RCC 7860 (cell line): ENCODE data around the gene BCL3.
A peak's percentile ranks its signal among the peaks of the same experiment; 100 is the strongest.
"Not testable (repeated sequence)": the region's sequence is repeated elsewhere in the genome, so short reads cannot be mapped to it uniquely, and the experiment has no call there.

ENCODE experiments used
- DNase-seq: peaks from one replicate; pipeline ENCODE4 v3.0.0-alpha.2; 2015; ENCODE audit warnings: low spot score
- FAIRE-seq: peaks from 2 replicates; lab custom pipeline; 2012; peaks lifted over from hg19 to GRCh38; lab: Jason Lieb, UNC

The BCL3 gene

DNA sequence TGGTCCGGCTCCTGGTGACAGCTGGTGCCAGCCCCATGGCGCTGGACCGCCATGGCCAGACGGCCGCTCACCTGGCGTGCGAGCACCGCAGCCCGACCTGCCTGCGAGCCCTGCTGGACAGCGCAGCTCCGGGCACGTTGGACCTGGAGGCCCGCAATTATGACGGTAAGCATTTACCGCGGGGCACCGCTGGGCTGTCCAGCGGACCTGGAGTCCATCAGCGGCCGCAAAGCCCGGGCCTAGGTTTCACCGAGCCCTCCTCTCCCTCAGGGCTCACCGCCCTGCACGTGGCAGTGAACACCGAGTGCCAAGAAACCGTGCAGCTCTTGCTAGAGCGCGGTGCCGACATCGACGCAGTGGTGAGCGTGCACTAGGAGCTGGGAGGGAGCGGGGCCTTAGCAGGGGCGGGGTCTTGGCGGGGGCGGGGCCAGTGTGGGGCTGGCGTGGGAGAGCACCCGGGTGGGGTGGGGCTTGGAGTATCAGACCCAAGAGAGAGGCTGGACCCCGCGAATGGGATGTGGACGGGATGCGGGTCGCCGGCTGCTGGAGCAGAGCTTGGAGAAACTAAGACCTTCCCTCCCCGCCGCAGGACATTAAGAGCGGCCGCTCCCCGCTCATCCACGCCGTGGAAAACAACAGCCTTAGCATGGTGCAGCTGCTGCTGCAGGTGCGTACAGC is 8.7 kb downstream of the BCL3 start:
- DNase-seq (no peak), FAIRE-seq (no peak)

DNA sequence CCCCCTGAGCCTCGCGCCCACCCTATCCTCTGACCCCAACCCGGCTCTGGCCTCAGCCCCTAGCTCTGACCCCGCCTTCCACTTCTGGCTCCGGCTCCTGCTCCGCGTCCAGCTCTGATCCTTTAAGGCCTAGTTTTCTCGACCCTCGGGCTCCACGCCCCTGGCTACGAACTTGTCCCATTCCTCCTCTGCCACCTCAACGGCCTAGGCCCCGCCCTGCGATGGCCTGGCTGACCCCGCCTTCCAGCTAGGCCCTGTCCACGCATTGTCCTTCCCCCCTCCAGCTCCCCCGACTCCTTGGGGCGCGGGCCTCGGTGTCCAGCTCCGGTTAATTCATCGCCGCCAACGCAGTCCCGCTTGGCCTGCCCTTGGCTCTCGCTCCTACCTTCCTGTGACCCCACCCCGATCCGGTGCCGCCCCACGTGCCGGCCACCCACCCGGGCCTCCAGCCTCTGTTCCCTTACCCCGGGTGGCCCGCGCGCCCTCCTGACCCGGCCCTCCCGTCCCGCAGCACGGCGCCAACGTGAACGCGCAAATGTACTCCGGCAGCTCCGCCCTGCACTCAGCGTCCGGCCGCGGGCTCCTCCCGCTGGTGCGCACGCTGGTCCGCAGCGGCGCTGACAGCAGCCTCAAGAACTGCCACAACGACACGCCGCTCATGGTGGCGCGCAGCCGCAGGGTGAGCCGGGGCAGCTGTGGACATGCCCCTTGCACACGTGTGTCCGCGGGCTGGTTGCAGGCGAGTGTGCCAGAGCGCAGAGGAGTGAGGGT is 9.4 kb downstream of the BCL3 start:
- DNase-seq (no peak), FAIRE-seq (no peak)

DNA sequence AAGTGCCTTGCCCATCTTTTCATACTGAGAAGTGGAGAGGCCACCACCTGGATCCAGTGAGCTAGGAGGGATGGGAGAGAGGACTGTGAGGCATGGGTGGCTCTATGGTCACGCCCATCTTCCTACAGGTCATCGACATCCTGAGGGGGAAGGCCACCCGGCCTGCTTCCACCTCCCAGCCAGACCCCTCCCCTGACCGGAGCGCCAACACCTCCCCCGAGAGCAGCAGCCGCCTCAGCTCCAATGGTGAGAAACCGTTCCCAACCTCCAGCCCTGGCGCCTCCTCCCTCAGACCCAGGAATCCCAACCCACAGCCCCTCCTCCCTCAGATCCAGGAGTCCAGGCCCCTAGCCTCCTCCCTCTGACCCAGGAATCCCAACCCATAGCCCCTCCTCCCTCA is 10.1 kb downstream of the BCL3 start:
- FAIRE-seq (no peak), DNase-seq (no peak)

DNA sequence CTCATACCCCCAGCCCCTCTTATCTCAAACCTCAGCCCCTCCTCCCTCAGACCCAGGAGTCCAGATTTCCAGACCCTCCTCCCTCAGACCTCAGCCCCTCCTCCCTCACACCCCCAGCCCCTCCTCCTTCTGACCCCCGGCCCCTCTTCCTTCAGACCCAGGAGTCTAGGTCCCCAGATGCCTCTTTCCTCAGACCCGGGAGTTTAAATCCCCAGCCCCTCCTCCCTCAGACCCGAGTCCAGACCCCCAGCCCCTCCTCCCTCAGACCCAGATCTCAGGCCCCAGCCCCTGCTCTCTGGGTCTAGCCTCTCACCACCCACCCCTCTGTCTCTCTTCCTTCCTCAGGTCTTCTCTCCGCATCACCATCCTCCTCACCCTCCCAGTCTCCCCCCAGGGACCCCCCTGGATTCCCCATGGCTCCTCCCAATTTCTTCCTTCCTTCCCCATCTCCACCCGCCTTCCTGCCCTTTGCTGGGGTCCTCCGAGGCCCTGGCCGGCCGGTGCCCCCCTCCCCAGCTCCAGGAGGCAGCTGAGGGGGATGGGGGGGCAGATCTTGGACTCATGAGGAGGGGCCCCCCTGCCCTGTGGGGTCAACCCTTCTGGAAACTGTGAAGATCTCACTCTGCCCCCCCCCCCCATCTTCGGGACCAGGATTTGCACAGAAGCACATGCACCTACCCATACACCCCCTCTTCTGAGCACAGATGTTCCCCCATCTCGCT is 10.7 kb downstream of the BCL3 start:
- DNase-seq (no peak), FAIRE-seq (no peak)

DNA sequence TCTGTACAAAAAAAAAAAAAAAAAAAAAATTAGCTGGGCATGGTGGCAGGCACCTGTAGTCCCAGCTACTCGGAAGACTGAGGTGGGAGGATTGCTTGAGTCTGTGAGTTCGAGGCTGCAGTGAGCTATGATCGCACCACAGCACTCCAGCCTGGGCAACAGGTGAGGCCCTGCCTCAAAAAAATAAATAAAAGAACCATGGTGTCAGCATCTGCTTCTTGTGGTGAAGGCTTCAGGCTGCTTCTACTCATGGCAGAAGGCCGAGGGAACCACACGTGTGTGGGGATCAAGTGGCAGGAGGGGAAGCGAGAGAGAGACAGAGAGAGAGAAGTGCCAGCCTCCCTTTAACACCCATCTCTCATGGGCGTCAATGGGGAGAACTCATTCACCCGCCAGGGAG is 13.5 kb downstream of the BCL3 start:
- FAIRE-seq = no peak
- DNase-seq = no peak

DNA sequence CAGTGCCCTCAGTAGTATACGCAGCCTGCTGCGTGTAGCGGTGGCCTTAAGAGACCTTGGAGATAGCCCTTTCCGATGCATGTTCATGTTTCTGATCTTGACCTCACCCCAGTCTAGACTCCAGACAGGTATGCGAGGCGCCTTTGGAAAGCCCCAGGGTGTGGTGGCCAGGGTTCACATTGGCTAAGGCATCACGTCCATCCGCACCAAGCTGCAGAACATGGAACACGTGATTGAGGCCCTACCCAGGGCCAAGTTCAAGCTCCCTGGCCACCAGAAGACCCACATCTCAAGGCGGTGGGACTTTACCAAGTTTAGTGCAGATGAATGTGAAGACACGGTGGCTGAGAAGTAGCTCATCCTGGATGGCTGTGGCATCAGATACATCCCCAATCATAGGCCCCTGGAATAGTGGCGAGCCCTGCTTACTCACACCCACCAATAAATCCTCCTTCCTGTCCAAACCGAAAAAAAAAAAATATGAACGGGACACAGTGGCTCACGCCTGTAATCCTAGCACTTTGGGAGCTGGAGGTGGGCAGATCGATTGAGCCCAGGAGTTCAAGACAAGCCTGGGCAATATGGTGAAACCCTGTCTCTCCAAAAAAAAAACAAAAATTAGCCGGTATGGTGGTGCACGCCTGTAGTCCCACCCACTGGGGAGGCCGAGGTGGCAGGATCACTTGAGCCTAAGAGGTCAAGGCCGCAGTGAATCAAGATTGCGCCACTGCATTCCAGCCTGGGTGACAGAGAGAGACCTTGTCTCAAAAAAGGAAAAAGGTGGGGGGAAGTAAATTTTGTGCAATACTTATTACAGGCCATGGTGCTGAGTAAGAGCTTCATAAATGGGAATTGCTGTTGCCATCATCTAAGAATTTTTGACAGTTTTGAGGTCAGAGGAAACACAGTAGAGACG is 16.8 kb downstream of the BCL3 start:
- DNase-seq (no peak), FAIRE-seq (no peak)

DNA sequence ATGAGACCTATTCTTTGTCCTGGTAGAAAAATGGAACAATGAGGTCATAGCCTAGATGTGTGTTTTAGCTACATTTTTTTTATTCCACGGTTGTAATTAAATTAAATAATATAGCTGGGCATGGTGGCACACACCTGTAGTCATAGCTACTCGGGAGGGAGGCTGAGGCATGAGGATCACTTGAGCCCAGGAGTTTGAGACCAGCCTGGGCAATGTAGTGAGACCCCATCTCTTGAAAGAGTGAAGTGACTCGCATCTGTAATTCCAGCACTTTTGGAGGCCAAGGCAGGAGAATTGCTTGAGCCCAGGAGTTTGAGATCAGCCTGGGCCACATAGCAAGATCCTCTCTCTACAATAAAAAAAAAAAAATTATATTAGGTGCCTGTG is 17.4 kb downstream of the BCL3 start:
- DNase-seq = no peak
- FAIRE-seq = no peak

DNA sequence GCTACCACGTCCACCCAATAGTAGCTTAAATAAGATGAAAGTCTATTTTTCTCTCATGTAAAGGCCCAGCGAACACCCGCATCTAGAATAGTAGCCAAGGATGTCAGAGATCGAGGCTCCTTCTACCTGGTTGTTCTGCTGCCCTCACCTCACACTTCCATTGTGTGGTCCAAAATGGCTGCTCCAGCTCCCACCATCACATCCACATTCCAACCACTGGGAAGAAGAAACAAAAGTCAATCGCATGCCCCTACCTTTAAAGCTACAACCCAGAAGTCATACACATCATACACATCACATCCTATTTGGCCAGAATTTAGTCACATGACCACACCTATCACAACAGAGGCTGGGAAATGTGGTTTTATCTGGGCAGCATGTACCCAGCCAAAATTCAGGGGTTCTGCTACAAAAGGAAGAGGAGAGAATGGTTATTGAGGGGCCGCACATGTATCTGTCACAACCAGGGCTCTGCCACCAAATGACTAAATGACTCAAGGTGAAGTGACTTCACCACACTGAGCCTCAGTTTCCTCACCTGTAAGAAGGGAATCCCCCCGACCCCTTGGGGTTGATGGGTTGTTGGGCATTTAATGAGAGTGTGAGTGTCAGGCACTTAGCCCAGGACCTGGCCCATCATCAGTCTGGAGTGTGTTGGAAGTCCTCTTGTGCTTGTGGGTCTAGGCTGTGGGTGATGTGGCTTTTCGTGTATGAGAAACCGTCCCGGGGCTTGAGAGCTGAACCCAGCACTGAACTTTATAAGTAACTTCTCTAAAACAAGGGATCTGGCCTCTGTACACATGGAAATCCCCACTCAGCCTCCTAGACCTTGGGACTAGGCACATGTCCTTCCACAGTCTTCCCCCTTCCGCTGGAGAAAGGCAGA is 19.0 kb downstream of the BCL3 start:
- DNase-seq = no peak
- no peak for FAIRE-seq

DNA sequence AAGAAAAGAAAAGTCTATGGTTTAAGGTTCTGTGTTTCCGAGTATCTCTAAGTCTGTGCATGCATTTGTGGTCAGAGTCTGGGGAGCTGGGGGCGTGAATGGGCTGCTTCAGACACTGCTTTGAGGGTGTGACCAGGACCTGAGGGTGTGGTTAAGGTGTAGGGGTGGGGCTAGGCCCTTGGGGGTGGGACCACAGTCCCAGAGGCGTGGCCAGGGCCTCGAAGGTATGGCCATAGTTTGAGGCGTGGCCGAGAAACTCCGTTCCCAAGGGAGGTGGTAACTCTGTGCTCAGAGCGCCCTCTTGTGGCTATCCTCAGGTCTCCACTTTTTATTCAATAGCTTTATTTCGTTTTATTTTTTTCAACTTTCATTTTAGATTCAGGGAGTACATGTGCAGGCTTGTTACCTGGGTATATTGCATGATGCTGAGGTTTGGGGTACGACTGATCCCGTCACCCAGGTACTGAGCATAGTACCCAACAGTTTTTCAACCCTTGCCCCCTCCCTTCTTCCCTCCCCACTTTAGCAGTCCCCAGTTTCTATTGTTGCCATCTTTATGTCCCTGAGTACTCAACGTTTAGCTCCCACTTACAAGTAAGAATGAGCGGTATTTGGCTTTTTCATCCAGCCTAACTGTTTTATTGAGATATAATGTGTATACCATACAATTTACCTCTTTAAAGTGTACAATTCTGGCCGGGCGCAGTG is 22.2 kb downstream of the BCL3 start:
- peak; percentile 80 for FAIRE-seq
- peak; percentile 85 for DNase-seq

DNA sequence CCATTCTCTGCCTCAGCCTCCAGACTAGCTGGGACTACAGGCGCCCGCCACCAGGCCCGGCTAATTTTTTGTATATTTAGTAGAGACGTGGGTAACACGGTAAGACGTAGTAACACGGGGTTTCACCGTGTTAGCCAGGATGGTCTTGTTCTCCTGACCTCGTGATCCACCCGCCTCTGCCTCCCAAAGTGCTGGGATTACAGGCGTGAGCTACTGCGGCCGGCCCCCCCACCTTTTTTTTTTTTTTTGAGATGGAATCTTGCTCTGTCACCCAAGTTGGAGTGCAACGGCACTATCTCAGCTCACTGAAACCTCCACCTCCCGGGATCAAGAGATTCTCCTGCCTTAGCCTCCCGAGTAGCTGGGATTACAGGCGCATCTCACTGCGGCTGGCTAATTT is 23.6 kb downstream of the BCL3 start:
- not testable (repeated sequence) for FAIRE-seq, DNase-seq

DNA sequence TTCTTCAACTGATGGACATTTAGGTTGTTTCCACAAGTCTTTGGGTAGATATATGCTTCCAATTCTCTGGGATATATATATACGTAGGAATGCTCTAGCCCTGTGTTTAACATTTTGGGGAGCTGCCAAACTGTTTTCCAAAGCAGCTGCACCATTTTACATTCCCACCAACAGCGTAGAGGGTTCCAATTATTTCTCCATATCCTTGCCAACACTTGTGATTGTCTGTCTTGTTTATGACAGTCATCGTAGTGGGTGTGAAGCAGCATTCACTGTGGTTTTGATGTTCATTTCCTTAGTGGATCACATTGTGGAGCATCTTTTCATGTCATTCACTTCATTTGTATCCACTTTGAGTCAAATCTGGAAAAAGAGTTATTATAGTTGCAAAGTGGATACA is 24.5 kb downstream of the BCL3 start:
- DNase-seq = no peak
- FAIRE-seq = no peak

DNA sequence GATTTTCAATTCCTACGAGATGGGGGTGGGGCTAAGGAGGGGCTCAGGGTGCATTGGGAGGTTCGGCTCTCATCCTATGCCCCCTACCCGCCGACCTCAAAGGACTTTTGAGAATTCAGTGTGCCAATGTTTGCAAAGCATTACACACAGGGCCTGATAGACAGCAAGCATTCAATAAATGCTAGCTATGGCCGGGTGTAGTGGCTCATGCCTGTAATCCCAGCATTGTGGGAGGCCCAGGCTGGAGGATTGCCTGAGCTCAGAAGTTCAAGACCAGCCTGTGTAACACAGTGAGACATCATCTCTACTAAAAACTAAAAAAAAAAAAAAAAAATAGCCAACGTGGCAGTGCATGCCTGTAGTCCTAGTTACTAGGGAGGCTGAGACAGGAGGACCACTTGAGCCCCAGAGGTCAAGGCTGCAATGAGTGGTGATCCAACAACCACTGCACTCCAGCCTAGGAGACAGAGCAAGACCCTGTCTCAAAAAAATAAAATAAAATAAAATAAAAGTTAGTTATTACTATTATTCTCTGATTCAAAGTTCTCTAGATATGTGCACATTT is 27.2 kb downstream of the BCL3 start:
- FAIRE-seq = no peak

DNA sequence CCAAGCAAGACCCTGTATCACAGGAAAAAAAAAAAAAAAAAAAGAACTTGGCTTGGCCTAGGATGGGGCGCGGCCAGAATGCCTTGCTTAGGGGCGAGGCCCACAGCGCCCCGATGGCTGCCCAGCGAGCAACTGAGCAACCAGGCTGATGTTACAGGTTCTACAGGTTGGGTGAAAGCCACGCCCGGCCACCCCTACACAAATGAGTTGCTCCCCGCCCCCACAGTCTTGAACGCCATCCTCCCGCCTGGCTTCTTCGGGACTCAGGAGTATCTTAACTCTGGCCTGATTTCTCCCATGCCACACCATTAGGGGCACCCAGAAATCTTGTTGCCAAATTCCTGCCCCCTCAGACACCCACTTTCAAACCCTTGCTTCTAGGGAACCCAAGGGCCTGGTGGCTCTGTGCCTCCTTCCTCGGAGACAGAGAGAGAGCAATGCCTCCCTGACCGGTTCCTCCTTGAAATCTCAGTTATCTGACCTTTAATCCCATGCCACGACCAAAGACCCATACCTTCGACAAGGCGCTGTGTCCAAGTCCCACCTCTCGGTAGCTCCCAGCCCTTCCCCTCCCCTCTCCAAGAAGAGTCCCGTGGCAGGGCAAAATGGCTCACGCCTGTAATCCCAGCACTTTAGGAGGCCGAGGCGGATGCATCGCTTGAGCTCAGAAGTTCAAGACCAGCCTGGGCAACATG is 28.0 kb downstream of the BCL3 start:
- DNase-seq (no peak), FAIRE-seq (no peak)

More for the DNA sequence above, 27.2 kb downstream of the BCL3 start:
- DNase-seq = no peak

DNA sequence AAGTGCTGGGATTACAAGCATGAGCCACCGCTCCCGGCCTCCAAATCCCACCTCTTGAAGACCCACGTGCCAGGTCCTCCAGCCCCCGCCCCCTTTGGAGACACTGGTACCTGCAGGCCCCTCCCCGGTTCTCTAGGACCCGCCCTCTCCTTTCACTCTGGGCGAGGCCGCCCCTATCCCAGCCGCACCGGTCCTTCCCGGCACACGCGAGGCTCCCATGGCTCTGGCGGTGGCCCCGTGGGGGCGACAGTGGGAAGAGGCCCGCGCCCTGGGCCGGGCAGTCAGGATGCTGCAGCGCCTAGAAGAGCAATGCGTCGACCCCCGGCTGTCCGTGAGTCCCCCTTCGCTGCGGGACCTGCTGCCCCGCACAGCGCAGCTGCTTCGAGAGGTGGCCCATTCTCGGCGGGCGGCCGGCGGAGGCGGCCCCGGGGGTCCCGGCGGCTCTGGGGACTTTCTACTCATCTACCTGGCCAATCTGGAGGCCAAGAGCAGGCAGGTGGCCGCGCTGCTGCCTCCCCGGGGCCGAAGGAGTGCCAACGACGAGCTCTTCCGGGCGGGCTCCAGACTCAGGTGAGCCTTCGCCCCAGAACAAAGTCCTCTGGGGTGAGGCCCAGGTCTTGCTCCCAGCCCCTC is 29.3 kb downstream of the BCL3 start, which contains the start of gene CBLC:
CBLC (plus strand) TSS at position 176 of the 633 bp plus-strand sequence; CDS start at position 218, 42 bp downstream.
- no peak for FAIRE-seq
- no peak for DNase-seq

DNA sequence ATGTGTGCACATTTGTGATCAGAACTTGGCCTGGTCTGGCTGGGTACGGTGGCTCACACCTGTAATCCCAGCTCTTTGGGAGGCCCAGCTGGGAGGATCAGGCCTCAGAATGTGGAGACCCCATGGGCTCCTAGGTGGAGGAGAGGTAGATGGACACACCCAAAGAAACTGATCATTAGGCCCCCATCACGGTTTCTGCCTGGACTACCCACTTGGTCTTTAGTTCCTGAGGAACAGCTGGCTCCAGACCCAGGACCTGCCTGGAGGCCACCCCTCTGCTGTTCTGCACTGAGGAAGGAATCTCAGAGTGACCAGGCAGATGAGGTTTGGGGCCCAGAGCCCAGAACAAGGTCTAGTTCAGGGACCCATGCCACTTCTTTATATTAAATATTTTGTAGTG is 30.6 kb downstream of the BCL3 start:
- DNase-seq (no peak), FAIRE-seq (no peak)

DNA sequence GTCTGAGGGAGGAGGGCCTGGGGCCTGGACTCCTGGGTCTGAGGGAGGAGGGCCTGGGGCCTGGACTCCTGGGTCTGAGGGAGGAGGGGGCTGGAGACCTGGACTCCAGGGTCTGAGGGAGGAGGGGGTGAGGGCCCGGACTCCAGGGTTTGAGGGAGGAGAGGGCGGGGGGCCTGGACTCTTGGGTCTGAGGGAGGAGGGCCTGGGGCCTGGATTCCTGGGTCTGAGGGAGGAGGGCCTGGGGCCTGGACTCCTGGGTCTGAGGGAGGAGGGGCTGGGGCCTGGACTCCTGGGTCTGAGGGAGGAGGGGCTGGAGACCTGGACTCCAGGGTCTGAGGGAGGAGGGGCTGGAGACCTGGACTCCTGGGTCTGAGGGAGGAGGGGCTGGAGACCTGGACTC is 33.2 kb downstream of the BCL3 start:
- DNase-seq, FAIRE-seq: not testable (repeated sequence)

DNA sequence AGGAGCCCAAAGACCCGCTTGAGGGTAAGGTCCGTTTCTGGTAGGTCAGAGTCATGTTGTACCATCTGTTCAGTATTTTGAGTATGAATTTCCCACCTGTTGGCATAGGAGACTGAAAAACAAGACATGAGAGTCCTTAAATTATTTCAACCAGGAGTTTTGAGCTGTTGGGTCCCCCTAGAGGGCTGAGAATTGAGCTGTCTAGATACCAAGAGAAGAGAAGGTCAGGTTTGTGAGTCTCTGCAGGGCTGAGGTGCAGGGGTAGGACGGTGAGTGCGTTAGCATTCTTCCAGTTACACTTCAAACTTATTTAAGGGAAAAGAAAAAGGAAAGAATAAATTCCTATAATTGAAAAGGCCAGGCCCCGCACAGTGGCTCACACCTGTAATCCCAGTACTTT is 34.2 kb downstream of the BCL3 start:
- FAIRE-seq = no peak
- DNase-seq = no peak

DNA sequence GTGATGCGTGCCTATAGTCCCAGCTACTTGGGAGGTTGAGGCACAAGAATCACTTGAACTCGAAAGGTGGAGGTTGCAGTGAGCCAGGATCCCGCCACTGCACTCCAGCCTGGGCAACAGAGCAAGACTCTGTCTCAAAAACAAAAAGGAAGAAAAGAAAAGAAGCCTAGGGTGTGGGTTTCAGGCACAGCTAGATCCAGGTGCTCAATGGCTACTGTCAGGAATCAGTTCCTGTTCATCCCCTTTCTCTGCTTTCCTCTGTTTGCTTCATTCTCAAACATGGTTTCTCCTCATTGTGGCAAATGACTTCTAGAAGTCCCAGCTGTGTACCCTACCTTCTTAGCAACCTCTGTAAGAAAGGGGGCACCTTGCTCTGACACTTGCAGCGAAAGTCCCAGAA is 35.0 kb downstream of the BCL3 start:
- FAIRE-seq = no peak
- DNase-seq = no peak
